SK-N-SH treated with all-trans-retinoic acid at 6 μM for 48 hours (cell line): Measurements from ENCODE around the gene DRD3.

Source experiments
- ATAC-seq: fragments of 200-7000 bp; cut with Tn5 transposase; 3 replicates; pipeline ENCODE4 v1.9.1; 2020; ENCODE audit warnings: mild to moderate bottlenecking, moderate library complexity
- BACH2 ChIP-seq: fragments of 250-450 bp; sonication (Bioruptor Pico); IDR thresholded peaks from 2 replicates; pipeline ENCODE4 v1.9.0; 2021; ENCODE audit warnings: mild to moderate bottlenecking, borderline replicate concordance
- CSDC2 ChIP-seq: fragments of 250-450 bp; sonication (Bioruptor Pico); IDR thresholded peaks from 2 replicates; pipeline ENCODE4 v1.5.0; 2020; ENCODE audit warnings: mild to moderate bottlenecking, moderate library complexity
- ESRRG ChIP-seq: fragments of 250-450 bp; sonication (Bioruptor Pico); IDR thresholded peaks from 2 replicates; pipeline ENCODE4 v1.6.1; 2021; ENCODE audit warnings: mild to moderate bottlenecking
- GLIS3 ChIP-seq: fragments of 250-450 bp; sonication (Bioruptor Pico); IDR thresholded peaks from 2 replicates; pipeline ENCODE4 v1.5.0; 2020; ENCODE audit warnings: mild to moderate bottlenecking, moderate library complexity
- ISL1 ChIP-seq: fragments of 250-450 bp; sonication (Bioruptor Pico); IDR thresholded peaks from 2 replicates; pipeline ENCODE4 v2.1.2; 2022; ENCODE audit warnings: mild to moderate bottlenecking, moderate library complexity
- OSR1 ChIP-seq: fragments of 250-450 bp; sonication (Bioruptor Pico); IDR thresholded peaks from 2 replicates; pipeline ENCODE4 v1.8.0; 2022; ENCODE audit warnings: moderate library complexity, mild to moderate bottlenecking, inconsistent platforms
- PPARA ChIP-seq: fragments of 250-450 bp; sonication (Bioruptor Pico); IDR thresholded peaks from 2 replicates; pipeline ENCODE4 v1.5.0; 2020; ENCODE audit warnings: mild to moderate bottlenecking, borderline replicate concordance
- SNAI2 ChIP-seq: fragments of 250-450 bp; sonication (Bioruptor Pico); IDR thresholded peaks from 2 replicates; pipeline ENCODE4 v1.5.0; 2020; ENCODE audit warnings: mild to moderate bottlenecking, moderate library complexity
- TOX ChIP-seq: fragments of 250-450 bp; sonication (Bioruptor Pico); IDR thresholded peaks from 2 replicates; pipeline ENCODE4 v1.8.0; 2021; ENCODE audit warnings: mild to moderate bottlenecking, moderate library complexity, borderline replicate concordance
- ZC3H10 ChIP-seq: fragments of 250-450 bp; sonication (Bioruptor Pico); IDR thresholded peaks from 2 replicates; pipeline ENCODE4 v1.5.1; 2021; ENCODE audit warnings: mild to moderate bottlenecking, moderate library complexity
- ZFP3 ChIP-seq: fragments of 250-450 bp; sonication (Bioruptor Pico); IDR thresholded peaks from 2 replicates; pipeline ENCODE4 v1.5.0; 2020; ENCODE audit warnings: mild to moderate bottlenecking, moderate library complexity
- ZFP30 ChIP-seq: fragments of 450-650 bp; formaldehyde crosslinking; IDR thresholded peaks from 2 replicates; pipeline ENCODE4 v1.5.0; 2022; ENCODE audit warnings: mild to moderate bottlenecking, moderate library complexity
- ZNF565 ChIP-seq: fragments of 450-650 bp; formaldehyde crosslinking; conservative IDR thresholded peaks from 2 replicates; pipeline ENCODE4 v1.5.0; 2020; ENCODE audit warnings: low read depth, mild to moderate bottlenecking, moderate library complexity
- ZNF70 ChIP-seq: fragments of 450-650 bp; formaldehyde crosslinking; IDR thresholded peaks from 2 replicates; pipeline ENCODE4 v1.5.0; 2020; ENCODE audit warnings: mild to moderate bottlenecking, moderate library complexity
- ZNF8 ChIP-seq: fragments of 450-650 bp; formaldehyde crosslinking; IDR thresholded peaks from 2 replicates; pipeline ENCODE4 v1.5.0; 2020; ENCODE audit warnings: mild to moderate bottlenecking, moderate library complexity
- TF ChIP-seq, protein P1 (sequence below): fragments of 250-450 bp; sonication (Bioruptor Pico); IDR thresholded peaks from 2 replicates; pipeline ENCODE4 v1.5.1; 2020; ENCODE audit warnings: low read depth, mild to moderate bottlenecking, moderate library complexity
- TF ChIP-seq, protein P2 (sequence below): fragments of 250-450 bp; sonication (Bioruptor Pico); IDR thresholded peaks from 2 replicates; pipeline ENCODE4 v1.5.1; 2021; ENCODE audit warnings: mild to moderate bottlenecking, moderate library complexity
- TF ChIP-seq, protein P3 (sequence below): fragments of 250-450 bp; sonication (Bioruptor Pico); IDR thresholded peaks from 2 replicates; pipeline ENCODE4 v1.8.0; 2021; ENCODE audit warnings: low read depth, mild to moderate bottlenecking, moderate library complexity, borderline replicate concordance
- TF ChIP-seq, protein P4 (sequence below): fragments of 250-450 bp; sonication (Bioruptor Pico); IDR thresholded peaks from 2 replicates; pipeline ENCODE4 v1.8.0; 2020; ENCODE audit warnings: mild to moderate bottlenecking, moderate library complexity, borderline replicate concordance
- TF ChIP-seq, protein P5 (sequence below): fragments of 250-450 bp; sonication (Bioruptor Pico); IDR thresholded peaks from 2 replicates; pipeline ENCODE4 v1.5.0; 2020; ENCODE audit warnings: mild to moderate bottlenecking, moderate library complexity

The DRD3 gene

DNA sequence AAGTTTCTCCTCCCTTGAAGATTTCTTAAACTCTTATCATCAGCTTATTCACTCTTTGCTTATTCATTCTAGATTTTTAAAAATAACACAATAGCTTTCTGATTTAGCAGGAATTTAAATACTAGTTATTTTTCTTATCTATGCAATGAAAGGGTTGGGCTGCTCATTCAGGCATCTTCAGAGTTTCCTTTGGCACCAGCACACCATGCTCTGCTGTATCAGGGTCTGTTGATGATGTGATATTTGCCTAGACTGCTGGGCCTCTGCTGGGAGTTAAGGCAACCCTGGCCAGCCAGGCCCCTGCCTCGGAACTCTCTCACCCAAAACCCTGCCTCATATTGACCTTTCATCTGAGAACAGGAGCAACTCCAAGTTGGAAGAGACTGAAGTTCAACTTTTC is 35.0 kb downstream of the DRD3 start (continued):
- TF ChIP-seq TOX (CRISPR knock-in tag) (no peak), ZFP30 (no peak), GLIS3 (CRISPR knock-in tag) (no peak), SNAI2 (CRISPR knock-in tag) (no peak), CSDC2 (CRISPR knock-in tag) (no peak), ZNF70 (CRISPR knock-in tag) (no peak)
- TF ChIP-seq, protein P1, sequence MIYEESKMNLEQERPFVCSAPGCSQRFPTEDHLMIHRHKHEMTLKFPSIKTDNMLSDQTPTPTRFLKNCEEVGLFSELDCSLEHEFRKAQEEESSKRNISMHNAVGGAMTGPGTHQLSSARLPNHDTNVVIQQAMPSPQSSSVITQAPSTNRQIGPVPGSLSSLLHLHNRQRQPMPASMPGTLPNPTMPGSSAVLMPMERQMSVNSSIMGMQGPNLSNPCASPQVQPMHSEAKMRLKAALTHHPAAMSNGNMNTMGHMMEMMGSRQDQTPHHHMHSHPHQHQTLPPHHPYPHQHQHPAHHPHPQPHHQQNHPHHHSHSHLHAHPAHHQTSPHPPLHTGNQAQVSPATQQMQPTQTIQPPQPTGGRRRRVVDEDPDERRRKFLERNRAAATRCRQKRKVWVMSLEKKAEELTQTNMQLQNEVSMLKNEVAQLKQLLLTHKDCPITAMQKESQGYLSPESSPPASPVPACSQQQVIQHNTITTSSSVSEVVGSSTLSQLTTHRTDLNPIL (CRISPR knock-in tag): no peak

DNA sequence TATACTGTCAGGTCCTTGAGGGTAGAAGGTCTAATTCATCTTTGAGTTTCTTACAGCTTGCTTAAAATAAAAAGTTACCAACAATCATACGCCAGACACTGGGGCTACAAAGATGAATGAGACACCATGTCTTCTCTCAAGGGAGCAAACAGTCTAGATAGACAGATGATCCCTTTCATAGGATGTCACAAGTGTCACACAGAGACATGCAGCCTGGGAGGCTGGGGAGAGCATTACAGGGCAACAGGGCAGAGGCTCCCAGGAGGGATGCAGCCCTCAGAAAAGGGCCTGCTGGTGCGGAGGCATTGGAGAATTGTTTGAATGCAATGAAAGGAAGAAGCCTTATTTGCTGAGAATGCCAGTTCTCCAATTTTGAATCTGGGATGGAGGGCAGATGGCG is 39.0 kb downstream of the DRD3 start:
- ATAC-seq: no peak
- TF ChIP-seq ZFP3 (CRISPR knock-in tag) (no peak), ZC3H10 (no peak), CSDC2 (CRISPR knock-in tag) (no peak), ESRRG (CRISPR knock-in tag) (no peak), ZNF70 (CRISPR knock-in tag) (no peak), GLIS3 (CRISPR knock-in tag) (no peak), SNAI2 (CRISPR knock-in tag) (no peak), TOX (CRISPR knock-in tag) (no peak), ZFP30 (no peak), ZNF8 (CRISPR knock-in tag) (no peak), BACH2 (no peak)
- TF ChIP-seq, protein P2, sequence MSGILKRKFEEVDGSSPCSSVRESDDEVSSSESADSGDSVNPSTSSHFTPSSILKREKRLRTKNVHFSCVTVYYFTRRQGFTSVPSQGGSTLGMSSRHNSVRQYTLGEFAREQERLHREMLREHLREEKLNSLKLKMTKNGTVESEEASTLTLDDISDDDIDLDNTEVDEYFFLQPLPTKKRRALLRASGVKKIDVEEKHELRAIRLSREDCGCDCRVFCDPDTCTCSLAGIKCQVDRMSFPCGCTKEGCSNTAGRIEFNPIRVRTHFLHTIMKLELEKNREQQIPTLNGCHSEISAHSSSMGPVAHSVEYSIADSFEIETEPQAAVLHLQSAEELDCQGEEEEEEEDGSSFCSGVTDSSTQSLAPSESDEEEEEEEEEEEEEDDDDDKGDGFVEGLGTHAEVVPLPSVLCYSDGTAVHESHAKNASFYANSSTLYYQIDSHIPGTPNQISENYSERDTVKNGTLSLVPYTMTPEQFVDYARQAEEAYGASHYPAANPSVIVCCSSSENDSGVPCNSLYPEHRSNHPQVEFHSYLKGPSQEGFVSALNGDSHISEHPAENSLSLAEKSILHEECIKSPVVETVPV (CRISPR knock-in tag): no peak
- TF ChIP-seq, protein P3, sequence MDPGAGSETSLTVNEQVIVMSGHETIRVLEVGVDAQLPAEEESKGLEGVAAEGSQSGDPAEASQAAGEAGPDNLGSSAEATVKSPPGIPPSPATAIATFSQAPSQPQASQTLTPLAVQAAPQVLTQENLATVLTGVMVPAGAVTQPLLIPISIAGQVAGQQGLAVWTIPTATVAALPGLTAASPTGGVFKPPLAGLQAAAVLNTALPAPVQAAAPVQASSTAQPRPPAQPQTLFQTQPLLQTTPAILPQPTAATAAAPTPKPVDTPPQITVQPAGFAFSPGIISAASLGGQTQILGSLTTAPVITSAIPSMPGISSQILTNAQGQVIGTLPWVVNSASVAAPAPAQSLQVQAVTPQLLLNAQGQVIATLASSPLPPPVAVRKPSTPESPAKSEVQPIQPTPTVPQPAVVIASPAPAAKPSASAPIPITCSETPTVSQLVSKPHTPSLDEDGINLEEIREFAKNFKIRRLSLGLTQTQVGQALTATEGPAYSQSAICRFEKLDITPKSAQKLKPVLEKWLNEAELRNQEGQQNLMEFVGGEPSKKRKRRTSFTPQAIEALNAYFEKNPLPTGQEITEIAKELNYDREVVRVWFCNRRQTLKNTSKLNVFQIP (CRISPR knock-in tag): no peak
- TF ChIP-seq, protein P4, sequence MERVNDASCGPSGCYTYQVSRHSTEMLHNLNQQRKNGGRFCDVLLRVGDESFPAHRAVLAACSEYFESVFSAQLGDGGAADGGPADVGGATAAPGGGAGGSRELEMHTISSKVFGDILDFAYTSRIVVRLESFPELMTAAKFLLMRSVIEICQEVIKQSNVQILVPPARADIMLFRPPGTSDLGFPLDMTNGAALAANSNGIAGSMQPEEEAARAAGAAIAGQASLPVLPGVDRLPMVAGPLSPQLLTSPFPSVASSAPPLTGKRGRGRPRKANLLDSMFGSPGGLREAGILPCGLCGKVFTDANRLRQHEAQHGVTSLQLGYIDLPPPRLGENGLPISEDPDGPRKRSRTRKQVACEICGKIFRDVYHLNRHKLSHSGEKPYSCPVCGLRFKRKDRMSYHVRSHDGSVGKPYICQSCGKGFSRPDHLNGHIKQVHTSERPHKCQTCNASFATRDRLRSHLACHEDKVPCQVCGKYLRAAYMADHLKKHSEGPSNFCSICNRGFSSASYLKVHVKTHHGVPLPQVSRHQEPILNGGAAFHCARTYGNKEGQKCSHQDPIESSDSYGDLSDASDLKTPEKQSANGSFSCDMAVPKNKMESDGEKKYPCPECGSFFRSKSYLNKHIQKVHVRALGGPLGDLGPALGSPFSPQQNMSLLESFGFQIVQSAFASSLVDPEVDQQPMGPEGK: no peak
- TF ChIP-seq, protein P5, sequence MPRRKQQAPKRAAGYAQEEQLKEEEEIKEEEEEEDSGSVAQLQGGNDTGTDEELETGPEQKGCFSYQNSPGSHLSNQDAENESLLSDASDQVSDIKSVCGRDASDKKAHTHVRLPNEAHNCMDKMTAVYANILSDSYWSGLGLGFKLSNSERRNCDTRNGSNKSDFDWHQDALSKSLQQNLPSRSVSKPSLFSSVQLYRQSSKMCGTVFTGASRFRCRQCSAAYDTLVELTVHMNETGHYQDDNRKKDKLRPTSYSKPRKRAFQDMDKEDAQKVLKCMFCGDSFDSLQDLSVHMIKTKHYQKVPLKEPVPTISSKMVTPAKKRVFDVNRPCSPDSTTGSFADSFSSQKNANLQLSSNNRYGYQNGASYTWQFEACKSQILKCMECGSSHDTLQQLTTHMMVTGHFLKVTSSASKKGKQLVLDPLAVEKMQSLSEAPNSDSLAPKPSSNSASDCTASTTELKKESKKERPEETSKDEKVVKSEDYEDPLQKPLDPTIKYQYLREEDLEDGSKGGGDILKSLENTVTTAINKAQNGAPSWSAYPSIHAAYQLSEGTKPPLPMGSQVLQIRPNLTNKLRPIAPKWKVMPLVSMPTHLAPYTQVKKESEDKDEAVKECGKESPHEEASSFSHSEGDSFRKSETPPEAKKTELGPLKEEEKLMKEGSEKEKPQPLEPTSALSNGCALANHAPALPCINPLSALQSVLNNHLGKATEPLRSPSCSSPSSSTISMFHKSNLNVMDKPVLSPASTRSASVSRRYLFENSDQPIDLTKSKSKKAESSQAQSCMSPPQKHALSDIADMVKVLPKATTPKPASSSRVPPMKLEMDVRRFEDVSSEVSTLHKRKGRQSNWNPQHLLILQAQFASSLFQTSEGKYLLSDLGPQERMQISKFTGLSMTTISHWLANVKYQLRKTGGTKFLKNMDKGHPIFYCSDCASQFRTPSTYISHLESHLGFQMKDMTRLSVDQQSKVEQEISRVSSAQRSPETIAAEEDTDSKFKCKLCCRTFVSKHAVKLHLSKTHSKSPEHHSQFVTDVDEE (CRISPR knock-in tag): no peak
- TF ChIP-seq, all 23 proteins: peak for 0

DNA sequence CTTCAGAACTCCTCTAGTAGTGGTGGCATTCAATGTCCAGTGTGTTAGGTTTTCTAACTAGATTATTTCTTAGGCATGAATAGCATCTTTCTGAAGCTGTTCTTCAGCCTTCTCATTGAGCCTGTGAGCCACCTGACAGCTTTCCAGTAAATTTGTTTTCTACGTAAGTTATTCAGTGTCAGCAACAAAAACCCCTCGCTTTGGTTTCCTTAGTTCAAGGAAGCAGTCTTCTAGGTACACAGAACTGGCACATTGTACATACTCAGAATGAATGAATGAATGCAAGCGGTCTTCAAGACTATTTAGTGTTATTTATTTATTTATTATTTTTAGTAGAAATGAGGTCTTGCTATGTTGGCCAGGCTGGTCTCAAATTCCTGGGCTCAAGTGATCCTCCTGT is 44.9 kb downstream of the DRD3 start:
- TF ChIP-seq, protein P4: no peak
- no peak for TF ChIP-seq ESRRG (CRISPR knock-in tag)
- TF ChIP-seq ZFP30: no peak
- TF ChIP-seq SNAI2 (CRISPR knock-in tag): no peak
- TF ChIP-seq ZC3H10: no peak
- TF ChIP-seq, protein P1 (CRISPR knock-in tag): no peak
- TF ChIP-seq GLIS3 (CRISPR knock-in tag): no peak
- no peak for TF ChIP-seq PPARA (CRISPR knock-in tag)
- no peak for TF ChIP-seq ISL1 (CRISPR knock-in tag)
- no peak for TF ChIP-seq ZNF8 (CRISPR knock-in tag)
- no peak for TF ChIP-seq OSR1 (CRISPR knock-in tag)
- TF ChIP-seq ZNF565 (CRISPR knock-in tag): no peak
- no peak for TF ChIP-seq TOX (CRISPR knock-in tag)
- ATAC-seq: no peak
